ENCODE data around the gene RASSF10.
A peak's percentile ranks its signal among the peaks of the same experiment; 100 is the strongest.

RASSF10 gene

DNA sequence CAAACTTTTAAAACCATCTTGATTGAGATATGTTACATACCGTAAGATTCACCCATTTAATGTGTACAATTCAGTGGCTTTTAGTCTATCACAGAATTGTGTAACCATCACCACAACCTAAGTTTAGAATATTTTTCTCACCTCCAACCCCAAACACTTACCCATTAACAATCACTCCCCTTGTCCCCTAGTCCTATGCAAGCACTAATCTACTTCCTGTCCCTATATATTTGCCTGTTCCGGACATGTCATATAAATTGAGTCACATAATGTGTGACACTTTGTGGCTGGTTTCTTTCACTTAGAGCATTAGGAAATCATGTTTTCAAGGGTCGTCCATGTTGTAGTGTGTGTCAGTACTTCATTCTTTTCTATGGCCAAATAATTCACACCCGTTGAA, 38.8 kb downstream of the RASSF10 start:
- 90% methylated on average over 1 of the region's 4 CpGs for WGBS (ENCODE audit: insufficient coverage)
- H3K36me3 ChIP-seq (ENCODE audit: control insufficient read depth in 4 of 4, insufficient read depth in 4 of 4, low read length in 3 of 4), result no peaks in the 10 kb centered on the region
- ChIA-PET POLR2A (no interaction called here), CTCF (no interaction called here)
- no peak overlapping the region for H3K4me3 ChIP-seq (ENCODE audit: control insufficient read depth in 1 of 7, extremely low read depth in 1 of 7, insufficient read depth in 4 of 7, low read depth in 2 of 7, low read length in 6 of 7)
- DNase-seq, result no peak
- H3K4me1 ChIP-seq (ENCODE audit: control extremely low read depth in 1 of 4, control insufficient read depth in 4 of 4, insufficient read depth in 4 of 4, low read length in 3 of 4), result no peaks in the 10 kb centered on the region
- no peak overlapping the region for H3K27ac ChIP-seq (ENCODE audit: insufficient read depth in 1 of 2, low read depth in 1 of 2, low read length in 2 of 2, poor library complexity in 1 of 2, severe bottlenecking in 2 of 2)
- peaks cover 0 to 2% (median 0%) of the 10 kb centered on the region in 5 experiments for H3K9me3 ChIP-seq (ENCODE audit: control extremely low read depth in 1 of 5, control insufficient read depth in 4 of 5, insufficient read depth in 2 of 5, low read depth in 1 of 5, low read length in 4 of 5)
- H3K27me3 ChIP-seq (replicated peaks in 2 of 5; ENCODE audit: control insufficient read depth in 4 of 5, insufficient read depth in 5 of 5, low read length in 4 of 5), result peaks cover 0 to 6% (median 2%) of the 10 kb centered on the region in 5 experiments

DNA sequence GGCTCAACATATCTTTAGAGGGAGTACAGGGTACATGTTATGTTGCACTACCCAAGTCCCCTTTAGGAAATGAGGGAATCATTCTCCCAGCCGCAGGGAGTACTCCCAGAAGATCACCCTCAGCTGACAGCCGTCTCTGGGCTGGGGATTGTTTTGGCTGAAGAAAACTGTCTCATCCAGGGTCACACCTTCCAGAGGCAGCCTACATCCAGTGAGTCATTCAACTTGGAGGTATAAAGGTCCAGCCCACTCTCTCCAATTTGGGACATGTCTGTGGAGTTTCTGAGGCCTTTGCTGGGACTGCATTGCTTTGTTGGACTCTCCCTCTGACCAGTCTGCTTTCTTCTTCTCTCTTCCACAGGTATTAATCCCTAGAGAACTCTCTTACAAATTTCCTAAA, 42.1 kb downstream of the RASSF10 start:
- WGBS (ENCODE audit: insufficient coverage), result 100% methylated on average over 2 of the region's 2 CpGs
- CTCF ChIA-PET, result no interaction called here
- POLR2A ChIA-PET, result no interaction called here
- H3K36me3 ChIP-seq (ENCODE audit: control insufficient read depth in 4 of 4, insufficient read depth in 4 of 4, low read length in 3 of 4), result no peaks in the 10 kb centered on the region
- no peak overlapping the region for H3K27ac ChIP-seq (ENCODE audit: insufficient read depth in 1 of 2, low read depth in 1 of 2, low read length in 2 of 2, poor library complexity in 1 of 2, severe bottlenecking in 2 of 2)
- H3K4me3 ChIP-seq (ENCODE audit: control insufficient read depth in 1 of 7, extremely low read depth in 1 of 7, insufficient read depth in 4 of 7, low read depth in 2 of 7, low read length in 6 of 7), result no peak overlapping the region
- peaks cover 0 to 4% (median 2%) of the 10 kb centered on the region in 5 experiments for H3K27me3 ChIP-seq (replicated peaks in 2 of 5; ENCODE audit: control insufficient read depth in 4 of 5, insufficient read depth in 5 of 5, low read length in 4 of 5)
- no peak for DNase-seq
- peaks cover 0 to 2% (median 0%) of the 10 kb centered on the region in 5 experiments for H3K9me3 ChIP-seq (ENCODE audit: control extremely low read depth in 1 of 5, control insufficient read depth in 4 of 5, insufficient read depth in 2 of 5, low read depth in 1 of 5, low read length in 4 of 5)
- H3K4me1 ChIP-seq (ENCODE audit: control extremely low read depth in 1 of 4, control insufficient read depth in 4 of 4, insufficient read depth in 4 of 4, low read length in 3 of 4), result no peaks in the 10 kb centered on the region

DNA sequence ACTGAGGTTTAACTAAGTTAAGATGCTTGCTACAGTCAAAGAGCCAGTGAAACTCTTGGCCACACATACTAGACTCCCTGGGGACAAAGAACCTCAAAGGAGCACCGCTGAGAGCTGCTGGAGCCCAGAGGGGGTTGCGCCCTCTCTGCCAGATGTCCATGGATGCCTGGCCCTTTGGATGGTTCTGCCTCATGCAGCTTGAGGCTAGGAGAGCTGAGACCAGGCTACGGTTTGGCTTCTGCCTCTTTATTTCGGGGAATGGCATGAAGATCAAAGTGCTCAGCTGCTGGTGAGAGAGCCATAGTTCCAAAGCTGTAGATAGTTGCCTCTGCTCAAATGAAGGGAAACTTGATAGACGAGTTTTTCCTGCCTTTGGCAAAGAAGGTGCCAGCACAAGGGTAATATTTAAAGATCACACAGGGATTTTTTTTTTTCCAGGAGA, 43.0 kb downstream of the RASSF10 start:
- no peak overlapping the region for H3K27ac ChIP-seq (ENCODE audit: insufficient read depth in 1 of 2, low read depth in 1 of 2, low read length in 2 of 2, poor library complexity in 1 of 2, severe bottlenecking in 2 of 2)
- H3K27me3 ChIP-seq (replicated peaks in 2 of 5; ENCODE audit: control insufficient read depth in 4 of 5, insufficient read depth in 5 of 5, low read length in 4 of 5), result peaks cover 0 to 3% (median 2%) of the 10 kb centered on the region in 5 experiments
- H3K4me3 ChIP-seq (ENCODE audit: control insufficient read depth in 1 of 7, extremely low read depth in 1 of 7, insufficient read depth in 4 of 7, low read depth in 2 of 7, low read length in 6 of 7), result no peak overlapping the region
- CTCF ChIA-PET, result interaction anchor here (1.1 kb wide), 1 partner anchor 12 kb away, joined by 3 read pairs; no protein-coding TSS in a partner anchor
- WGBS (ENCODE audit: insufficient coverage), result 98% methylated on average over 5 of the region's 5 CpGs
- H3K9me3 ChIP-seq (ENCODE audit: control extremely low read depth in 1 of 5, control insufficient read depth in 4 of 5, insufficient read depth in 2 of 5, low read depth in 1 of 5, low read length in 4 of 5), result peaks cover 0 to 2% (median 0%) of the 10 kb centered on the region in 5 experiments
- DNase-seq, result no peak
- no peaks in the 10 kb centered on the region for H3K36me3 ChIP-seq (ENCODE audit: control insufficient read depth in 4 of 4, insufficient read depth in 4 of 4, low read length in 3 of 4)
- POLR2A ChIA-PET, result no interaction called here
- no peaks in the 10 kb centered on the region for H3K4me1 ChIP-seq (ENCODE audit: control extremely low read depth in 1 of 4, control insufficient read depth in 4 of 4, insufficient read depth in 4 of 4, low read length in 3 of 4)

DNA sequence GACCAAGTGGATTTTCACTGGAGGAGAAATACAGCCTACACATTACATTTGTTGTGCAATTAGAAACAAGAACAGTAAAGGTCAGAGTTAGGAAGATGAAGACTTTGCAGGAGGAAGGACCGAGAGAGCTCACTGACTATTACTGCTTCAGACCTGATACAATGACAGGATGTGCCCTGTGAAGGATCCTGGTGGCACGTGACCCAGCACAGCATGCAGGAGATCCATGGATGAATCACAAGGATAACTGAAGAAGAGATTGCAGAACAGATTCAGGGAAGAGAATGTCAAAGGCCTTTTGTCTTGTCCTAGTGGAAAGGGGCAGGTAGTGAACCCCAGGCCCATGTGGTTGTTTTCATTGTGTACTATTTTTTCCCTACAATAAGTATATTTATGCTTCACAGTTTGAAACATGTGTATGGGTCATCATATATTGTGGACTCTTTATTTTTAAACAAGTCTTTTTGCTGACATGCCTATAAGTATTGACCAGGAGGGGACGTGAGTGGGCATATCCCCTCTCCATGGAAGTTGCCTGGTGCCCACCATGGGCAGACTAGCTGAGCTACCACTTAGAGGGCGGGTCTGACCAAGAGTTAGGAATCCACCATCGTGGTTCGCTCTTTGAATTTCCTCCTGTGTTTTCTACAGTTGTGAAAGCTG, 44.3 kb downstream of the RASSF10 start:
- POLR2A ChIA-PET, result no interaction called here
- Histone ChIP-seq H3K27me3 (replicated peaks in 2 of 5; ENCODE audit: control insufficient read depth in 4 of 5, insufficient read depth in 5 of 5, low read length in 4 of 5) (peaks cover 0 to 3% (median 2%) of the 10 kb centered on the region in 5 experiments), H3K36me3 (ENCODE audit: control insufficient read depth in 4 of 4, insufficient read depth in 4 of 4, low read length in 3 of 4) (no peaks in the 10 kb centered on the region), H3K4me1 (ENCODE audit: control extremely low read depth in 1 of 4, control insufficient read depth in 4 of 4, insufficient read depth in 4 of 4, low read length in 3 of 4) (no peaks in the 10 kb centered on the region), H3K4me3 (ENCODE audit: control insufficient read depth in 1 of 7, extremely low read depth in 1 of 7, insufficient read depth in 4 of 7, low read depth in 2 of 7, low read length in 6 of 7) (no peak overlapping the region), H3K9me3 (ENCODE audit: control extremely low read depth in 1 of 5, control insufficient read depth in 4 of 5, insufficient read depth in 2 of 5, low read depth in 1 of 5, low read length in 4 of 5) (peaks cover 0 to 2% (median 0%) of the 10 kb centered on the region in 5 experiments), H3K27ac (ENCODE audit: insufficient read depth in 1 of 2, low read depth in 1 of 2, low read length in 2 of 2, poor library complexity in 1 of 2, severe bottlenecking in 2 of 2) (no peak overlapping the region)
- DNase-seq, result no peak
- WGBS (ENCODE audit: insufficient coverage), result 97% methylated on average over 5 of the region's 6 CpGs
- CTCF ChIA-PET, result interaction anchor here (1.1 kb wide), 1 partner anchor 13 kb away, joined by 3 read pairs; no protein-coding TSS in a partner anchor

DNA sequence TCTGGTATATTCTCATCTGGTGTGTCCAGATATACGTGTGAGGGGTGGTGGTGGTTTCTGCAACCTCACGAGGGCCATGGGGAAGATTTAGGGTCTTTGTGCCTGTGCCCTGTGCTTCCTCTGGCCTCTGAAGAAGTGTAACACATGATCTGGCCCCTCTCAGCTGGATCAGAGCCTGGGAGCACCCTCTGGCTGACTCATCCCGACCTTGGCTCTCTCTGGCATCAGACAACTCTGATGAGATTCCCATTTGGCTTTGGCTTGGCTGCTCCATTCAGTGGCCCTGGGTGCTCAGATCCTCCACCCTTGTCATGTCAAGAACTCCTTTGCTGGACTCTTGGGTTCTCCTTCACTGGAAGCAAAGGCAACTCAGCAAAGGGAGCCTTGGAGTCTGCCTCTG, 45.2 kb downstream of the RASSF10 start:
- WGBS (ENCODE audit: insufficient coverage), result 79% methylated on average over 3 of the region's 3 CpGs
- no peak for DNase-seq
- POLR2A ChIA-PET, result no interaction called here
- H3K27me3 ChIP-seq (replicated peaks in 2 of 5; ENCODE audit: control insufficient read depth in 4 of 5, insufficient read depth in 5 of 5, low read length in 4 of 5), result peaks cover 0 to 3% (median 2%) of the 10 kb centered on the region in 5 experiments
- H3K27ac ChIP-seq (ENCODE audit: insufficient read depth in 1 of 2, low read depth in 1 of 2, low read length in 2 of 2, poor library complexity in 1 of 2, severe bottlenecking in 2 of 2), result no peak overlapping the region
- peaks cover 0 to 2% (median 0%) of the 10 kb centered on the region in 5 experiments for H3K9me3 ChIP-seq (ENCODE audit: control extremely low read depth in 1 of 5, control insufficient read depth in 4 of 5, insufficient read depth in 2 of 5, low read depth in 1 of 5, low read length in 4 of 5)
- CTCF ChIA-PET, result no interaction called here
- no peaks in the 10 kb centered on the region for H3K4me1 ChIP-seq (ENCODE audit: control extremely low read depth in 1 of 4, control insufficient read depth in 4 of 4, insufficient read depth in 4 of 4, low read length in 3 of 4)
- H3K36me3 ChIP-seq (ENCODE audit: control insufficient read depth in 4 of 4, insufficient read depth in 4 of 4, low read length in 3 of 4), result no peaks in the 10 kb centered on the region
- no peak overlapping the region for H3K4me3 ChIP-seq (ENCODE audit: control insufficient read depth in 1 of 7, extremely low read depth in 1 of 7, insufficient read depth in 4 of 7, low read depth in 2 of 7, low read length in 6 of 7)

DNA sequence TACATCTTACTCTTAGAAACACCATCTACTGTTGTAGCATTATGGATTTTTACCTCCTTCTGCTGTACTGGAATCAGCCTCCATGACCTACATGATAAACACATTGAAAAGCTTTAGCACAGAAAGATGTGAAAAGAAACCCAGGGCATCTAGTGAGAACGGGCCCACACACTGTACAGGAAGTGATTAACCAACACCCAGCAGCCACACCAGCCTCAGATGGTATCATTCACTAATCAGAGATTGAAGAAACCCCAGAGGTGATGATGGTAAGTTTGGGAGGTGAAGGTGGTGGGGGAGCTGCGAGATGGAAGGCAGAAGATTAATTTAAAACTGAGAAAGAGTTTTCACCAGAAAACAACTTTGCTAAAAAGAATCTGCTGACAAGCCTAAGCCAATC, 46.1 kb downstream of the RASSF10 start:
- H3K9me3 ChIP-seq (ENCODE audit: control extremely low read depth in 1 of 5, control insufficient read depth in 4 of 5, insufficient read depth in 2 of 5, low read depth in 1 of 5, low read length in 4 of 5), result peaks cover 0 to 2% (median 0%) of the 10 kb centered on the region in 5 experiments
- H3K27ac ChIP-seq (ENCODE audit: insufficient read depth in 1 of 2, low read depth in 1 of 2, low read length in 2 of 2, poor library complexity in 1 of 2, severe bottlenecking in 2 of 2), result no peak overlapping the region
- ChIA-PET CTCF (no interaction called here), POLR2A (no interaction called here)
- H3K36me3 ChIP-seq (ENCODE audit: control insufficient read depth in 4 of 4, insufficient read depth in 4 of 4, low read length in 3 of 4), result no peaks in the 10 kb centered on the region
- H3K4me1 ChIP-seq (ENCODE audit: control extremely low read depth in 1 of 4, control insufficient read depth in 4 of 4, insufficient read depth in 4 of 4, low read length in 3 of 4), result no peaks in the 10 kb centered on the region
- DNase-seq, result peak in 2 of 3 donors; percentile 22 to 41
- peaks cover 0 to 3% (median 2%) of the 10 kb centered on the region in 5 experiments for H3K27me3 ChIP-seq (replicated peaks in 2 of 5; ENCODE audit: control insufficient read depth in 4 of 5, insufficient read depth in 5 of 5, low read length in 4 of 5)
- no CpG with 5 or more reads among the region's 2 CpGs for WGBS (ENCODE audit: insufficient coverage)
- H3K4me3 ChIP-seq (ENCODE audit: control insufficient read depth in 1 of 7, extremely low read depth in 1 of 7, insufficient read depth in 4 of 7, low read depth in 2 of 7, low read length in 6 of 7), result no peak overlapping the region

DNA sequence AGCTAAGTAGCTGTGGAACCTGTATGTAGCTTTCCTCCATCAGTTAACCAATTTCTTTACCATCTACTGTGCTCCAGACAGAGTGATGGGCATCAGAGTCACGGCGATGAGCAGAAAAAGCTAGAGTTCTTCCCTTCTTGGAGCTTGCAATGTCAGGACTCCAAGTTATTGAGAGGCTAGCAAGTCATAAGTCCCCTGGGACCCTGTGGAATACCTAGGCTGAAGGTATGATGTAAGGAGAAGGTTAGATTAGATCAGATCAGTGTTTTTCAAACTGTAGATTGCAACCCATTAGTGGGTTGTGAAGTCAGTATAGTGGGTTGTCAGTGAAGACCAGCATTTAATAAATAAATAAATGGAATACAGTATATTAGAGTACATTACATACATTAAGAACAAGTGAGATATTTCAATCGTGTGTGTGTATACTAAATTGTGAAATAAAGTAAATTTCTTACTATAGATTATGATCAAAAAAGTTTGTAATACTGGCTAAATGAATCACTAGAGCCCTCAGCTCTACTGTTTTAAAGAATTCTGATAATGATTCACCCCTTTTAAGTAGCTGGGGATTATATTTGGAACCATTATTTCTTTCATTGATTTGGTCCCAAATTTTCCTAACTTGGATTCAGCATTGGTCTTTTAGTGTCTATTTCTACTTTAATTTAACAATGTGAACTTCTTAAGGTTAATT, 52.3 kb downstream of the RASSF10 start:
- whole genome bisulfite sequencing (ENCODE audit: insufficient coverage), result 100% methylated on average over 2 of the region's 3 CpGs
- Histone ChIP-seq H3K9me3 (ENCODE audit: control extremely low read depth in 1 of 5, control insufficient read depth in 4 of 5, insufficient read depth in 2 of 5, low read depth in 1 of 5, low read length in 4 of 5) (no peaks in the 10 kb centered on the region), H3K27ac (ENCODE audit: insufficient read depth in 1 of 2, low read depth in 1 of 2, low read length in 2 of 2, poor library complexity in 1 of 2, severe bottlenecking in 2 of 2) (no peak overlapping the region), H3K36me3 (ENCODE audit: control insufficient read depth in 4 of 4, insufficient read depth in 4 of 4, low read length in 3 of 4) (no peaks in the 10 kb centered on the region), H3K27me3 (replicated peaks in 2 of 5; ENCODE audit: control insufficient read depth in 4 of 5, insufficient read depth in 5 of 5, low read length in 4 of 5) (no peaks in the 10 kb centered on the region), H3K4me1 (ENCODE audit: control extremely low read depth in 1 of 4, control insufficient read depth in 4 of 4, insufficient read depth in 4 of 4, low read length in 3 of 4) (no peaks in the 10 kb centered on the region), H3K4me3 (ENCODE audit: control insufficient read depth in 1 of 7, extremely low read depth in 1 of 7, insufficient read depth in 4 of 7, low read depth in 2 of 7, low read length in 6 of 7) (no peak overlapping the region)
- ChIA-PET POLR2A (interaction anchor here (0.5 kb wide), 1 partner anchor 826 kb away, joined by 3 read pairs; no protein-coding TSS in a partner anchor), CTCF (interaction anchor here (1.0 kb wide), 1 partner anchor 12 kb away, joined by 3 read pairs; no protein-coding TSS in a partner anchor)
- no peak for DNase-seq

Data from common myeloid progenitor, CD34-positive (primary cell).